H9 (cell line): ENCODE results near the gene ACTN3. TPM values are rescaled to one million over a fixed set of nuclear protein-coding genes. Genes with fewer than 3 reads are reported as not detected.

Source experiments
- DNase-seq: peaks from one replicate; pipeline ENCODE4 v3.0.0-alpha.2; 2017
- H2AFZ ChIP-seq: one replicate; pipeline ENCODE4 v1.6.1; 2013; ENCODE audit warnings: mild to moderate bottlenecking, low read length, control low read depth, moderate library complexity
- H2AK5ac ChIP-seq: 2 replicates; pipeline ENCODE4 v1.6.1; 2013; ENCODE audit warnings: low read length, control low read depth, mixed read lengths; ENCODE audit not compliant: insufficient read length
- H2BK120ac ChIP-seq: one replicate; pipeline ENCODE4 v1.6.1; 2013; ENCODE audit warnings: low read depth, mild to moderate bottlenecking, low read length, control low read depth, inconsistent platforms; ENCODE audit not compliant: poor library complexity, severe bottlenecking
- H2BK12ac ChIP-seq: 2 replicates; pipeline ENCODE4 v1.6.1; 2013; ENCODE audit warnings: low read length, control low read depth, mixed read lengths, low read depth; ENCODE audit not compliant: insufficient read length
- H2BK15ac ChIP-seq: 2 replicates; pipeline ENCODE4 v1.6.1; 2013; ENCODE audit warnings: low read depth, low read length, control low read depth
- H2BK20ac ChIP-seq: one replicate; pipeline ENCODE4 v1.6.1; 2013; ENCODE audit warnings: low read depth, mild to moderate bottlenecking, low read length, control low read depth, inconsistent platforms; ENCODE audit not compliant: poor library complexity, severe bottlenecking
- H2BK5ac ChIP-seq: 2 replicates; pipeline ENCODE4 v1.6.1; 2013; ENCODE audit warnings: low read length, control low read depth, mixed read lengths; ENCODE audit not compliant: insufficient read length
- H3K14ac ChIP-seq: 2 replicates; pipeline ENCODE4 v1.6.1; 2013; ENCODE audit warnings: low read length, control low read depth; ENCODE audit not compliant: insufficient read depth
- H3K18ac ChIP-seq: 2 replicates; pipeline ENCODE4 v1.6.1; 2013; ENCODE audit warnings: low read depth, mild to moderate bottlenecking, mixed read lengths, low read length, control low read depth; ENCODE audit not compliant: insufficient read length
- H3K23ac ChIP-seq: 2 replicates; pipeline ENCODE4 v1.6.1; 2013; ENCODE audit warnings: low read length, control low read depth, mixed read lengths, low read depth; ENCODE audit not compliant: insufficient read length
- H3K23me2 ChIP-seq: 2 replicates; pipeline ENCODE4 v1.6.1; 2013; ENCODE audit warnings: low read depth, mild to moderate bottlenecking, mixed read lengths, low read length, control low read depth; ENCODE audit not compliant: insufficient read length, poor library complexity, severe bottlenecking
- H3K27ac ChIP-seq: 2 replicates; pipeline ENCODE4 v1.5.1; 2013; ENCODE audit warnings: low read length, control low read depth, mixed read lengths, low read depth; ENCODE audit not compliant: insufficient read length
- H3K27me3 ChIP-seq: 2 replicates; pipeline ENCODE4 v1.6.1; 2013; ENCODE audit warnings: low read length, control low read depth, inconsistent platforms; ENCODE audit not compliant: insufficient read depth
- H3K4ac ChIP-seq: 2 replicates; pipeline ENCODE4 v1.6.1; 2013; ENCODE audit warnings: low read depth, mild to moderate bottlenecking, control low read depth, inconsistent platforms, low read length, moderate library complexity
- H3K4me1 ChIP-seq: 2 replicates; pipeline ENCODE4 v1.6.1; 2013; ENCODE audit warnings: low read length, control low read depth, inconsistent platforms; ENCODE audit not compliant: insufficient read depth
- H3K4me2 ChIP-seq: 2 replicates; pipeline ENCODE4 v1.6.1; 2013; ENCODE audit warnings: low read length, control low read depth, mixed read lengths; ENCODE audit not compliant: insufficient read length, insufficient read depth
- H3K56ac ChIP-seq: 2 replicates; pipeline ENCODE4 v1.6.1; 2013; ENCODE audit warnings: low read depth, mild to moderate bottlenecking, mixed read lengths, low read length, control low read depth; ENCODE audit not compliant: insufficient read length
- H3K79me1 ChIP-seq: 2 replicates; pipeline ENCODE4 v1.6.1; 2013; ENCODE audit warnings: low read depth, mild to moderate bottlenecking, moderate library complexity, low read length, control low read depth, inconsistent platforms; ENCODE audit not compliant: insufficient read depth, poor library complexity, severe bottlenecking
- H3K79me2 ChIP-seq: 2 replicates; pipeline ENCODE4 v1.6.1; 2013; ENCODE audit warnings: low read length, control low read depth, inconsistent platforms; ENCODE audit not compliant: insufficient read depth
- H3K9ac ChIP-seq: 2 replicates; pipeline ENCODE4 v1.6.1; 2013; ENCODE audit warnings: low read length, control low read depth, mixed read lengths; ENCODE audit not compliant: insufficient read length; ENCODE audit errors: extremely low read depth
- H3K9me3 ChIP-seq: one replicate; pipeline ENCODE4 v1.6.1; 2013; ENCODE audit warnings: low read depth, low read length, inconsistent platforms; ENCODE audit not compliant: control insufficient read depth
- H3T11ph ChIP-seq: one replicate; pipeline ENCODE4 v1.6.1; 2013; ENCODE audit warnings: mild to moderate bottlenecking, low read length, control low read depth, inconsistent platforms
- H4K20me1 ChIP-seq: one replicate; pipeline ENCODE4 v1.6.1; 2013; ENCODE audit not compliant: control insufficient read depth, insufficient read length, insufficient read depth
- H4K5ac ChIP-seq: 2 replicates; pipeline ENCODE4 v1.6.1; 2013; ENCODE audit warnings: low read depth, mild to moderate bottlenecking, mixed read lengths, low read length, control low read depth; ENCODE audit not compliant: insufficient read length
- H4K8ac ChIP-seq: replicated peaks from 2 replicates; pipeline ENCODE4 v1.6.1; 2013; ENCODE audit warnings: low read length, control low read depth, mixed read lengths, low read depth; ENCODE audit not compliant: insufficient read length
- H4K91ac ChIP-seq: 2 replicates; pipeline ENCODE4 v1.6.1; 2013; ENCODE audit warnings: low read depth, mild to moderate bottlenecking, moderate library complexity, mixed read lengths, low read length, control low read depth; ENCODE audit not compliant: insufficient read length
- H3K27ac Mint-ChIP-seq, 3 experiments: 2 replicates in 2 of 3; 3 replicates in 1 of 3; pipeline ENCODE4 v1.8.0; 2020 to 2021; ENCODE audit warnings: mixed read lengths in 3 of 3, mild to moderate bottlenecking in 1 of 3, moderate library complexity in 1 of 3
- H3K27me3 Mint-ChIP-seq: 2 replicates; pipeline ENCODE4 v1.8.0; 2021; ENCODE audit warnings: low read depth, mild to moderate bottlenecking, moderate library complexity, mixed read lengths
- H3K36me3 Mint-ChIP-seq, 3 experiments: 2 replicates in 2 of 3; 3 replicates in 1 of 3; pipeline ENCODE4 v1.8.0; 2020 to 2021; ENCODE audit warnings: low read depth in 3 of 3, mixed read lengths in 3 of 3; ENCODE audit not compliant: insufficient read depth in 1 of 3
- H3K4me1 Mint-ChIP-seq, 2 experiments: 2 replicates each; pipeline ENCODE4 v1.8.0; 2020; ENCODE audit warnings: mixed read lengths in 2 of 2
- H3K4me3 Mint-ChIP-seq, 2 experiments: 2 replicates in 1 of 2; 3 replicates in 1 of 2; pipeline ENCODE4 v1.8.0; 2020 to 2021; ENCODE audit warnings: mild to moderate bottlenecking in 2 of 2, mixed read lengths in 2 of 2, moderate library complexity in 1 of 2
- H3K9me3 Mint-ChIP-seq, 2 experiments: 2 replicates in 1 of 2; 3 replicates in 1 of 2; pipeline ENCODE4 v1.8.0; 2020; ENCODE audit warnings: mild to moderate bottlenecking in 2 of 2, mixed read lengths in 2 of 2, moderate library complexity in 1 of 2
- CTCF ChIP-seq: fragments of 200-600 bp; sonication (generic); conservative IDR thresholded peaks from 3 replicates; pipeline ENCODE4 v1.8.0; 2021; ENCODE audit warnings: antibody characterized with exemption, mild to moderate bottlenecking
- WGBS: extraction: QIAGEN DNeasy Blood & Tissue Kit; methylation state at CpG from one replicate; pipeline ENCODE4 v1.1.7; 2013; ENCODE audit warnings: missing lambda C conversion rate, low lambda C conversion rate, mixed read lengths; ENCODE audit not compliant: insufficient read length; ENCODE audit errors: extremely low coverage; 5-methylcytosine and 5-hydroxymethylcytosine counted together
- total RNA-seq: library from RNA; stranded (reverse); gene quantifications from 2 replicates; pipeline ENCODE4 v1.2.1, GENCODE V29; 2021

The ACTN3 gene
- total RNA-seq, 1 experiment from 2014 or later, result 45.7 TPM

DNA sequence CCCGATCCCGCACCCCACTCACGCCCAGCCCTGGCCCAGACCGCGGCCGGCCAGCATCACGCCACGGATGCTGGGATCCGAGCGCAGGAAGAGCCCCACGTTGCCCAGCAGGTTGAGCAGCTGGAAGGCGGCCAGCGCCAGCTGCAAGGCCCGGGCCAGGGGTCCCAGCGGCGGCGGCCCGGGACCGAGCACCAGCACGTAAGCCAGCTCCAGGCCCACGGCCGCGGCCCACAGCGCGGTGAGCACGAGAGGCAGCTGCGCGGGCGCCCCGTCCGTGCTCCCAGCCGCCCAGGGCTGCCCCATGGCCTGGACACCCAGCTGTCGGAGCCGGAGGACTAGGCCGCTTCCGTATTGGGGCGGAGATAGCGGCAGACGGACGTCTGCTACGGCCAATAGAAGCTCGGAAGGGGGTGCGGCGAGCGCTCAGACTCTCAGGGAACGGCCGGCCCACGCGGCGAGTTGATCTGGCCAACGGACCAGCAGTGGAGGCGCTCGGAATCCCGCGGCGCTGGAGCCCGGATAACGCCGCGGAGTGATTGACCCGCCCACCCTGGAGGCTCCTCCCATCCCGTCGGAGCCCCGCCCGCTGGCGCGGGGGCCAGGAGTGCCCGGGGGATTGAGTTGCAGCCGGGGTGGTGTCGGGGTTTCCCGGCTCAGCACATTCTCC, 869 bp upstream of the ACTN3 start, which contains the start of gene ZDHHC24:
Gene ZDHHC24, minus strand, starts transcription at position 348 of the 667 bp plus-strand sequence. Its CDS starts 45 bp downstream, at position 303.
- Histone ChIP-seq H3K9me3 (no peaks in the 10 kb centered on the region), H2BK120ac (no peak within 1 kb of the TSS), H3K4me2 (peak within 1 kb of the TSS; percentile 57), H3K79me2 (no peaks in the 10 kb centered on the region), H2AFZ (no peak within 1 kb of the TSS), H3K4me1 (no peaks in the 10 kb centered on the region), H2BK20ac (no peak within 1 kb of the TSS), H3K18ac (peak within 1 kb of the TSS; percentile 53), H2BK15ac (no peak within 1 kb of the TSS), H4K5ac (no peak within 1 kb of the TSS), H3K23me2 (no peaks in the 10 kb centered on the region), H3K56ac (no peak within 1 kb of the TSS), H4K91ac (no peak within 1 kb of the TSS), H3K4ac (no peak within 1 kb of the TSS), H4K8ac (no peak within 1 kb of the TSS), H3K14ac (peak within 1 kb of the TSS; percentile 61; the same call in 1 of the 2 replicates), H3K79me1 (no peaks in the 10 kb centered on the region), H2BK5ac (no peak within 1 kb of the TSS), H3K23ac (no peak within 1 kb of the TSS), H3K27ac (no peak within 1 kb of the TSS), H4K20me1 (no peaks in the 10 kb centered on the region), H2BK12ac (no peak within 1 kb of the TSS), H3K27me3 (no peaks in the 10 kb centered on the region), H3T11ph (no peak within 1 kb of the TSS), H2AK5ac (no peak within 1 kb of the TSS), H3K9ac (peak within 1 kb of the TSS; percentile 56)
- Mint-ChIP-seq H3K4me3 (peak within 1 kb of the TSS; percentile 82 to 85), H3K9me3 (no peaks in the 10 kb centered on the region), H3K36me3 (peaks cover 0 to 35% (median 27%) of the 10 kb centered on the region in 3 experiments), H3K4me1 (peaks cover 37 to 38% of the 10 kb centered on the region in 2 experiments), H3K27me3 (no peaks in the 10 kb centered on the region; the same call in 1 of the 2 replicates), H3K27ac (peak within 1 kb of the TSS; percentile 50 to 90 (median 82); a peak in 4 of 7 replicates)
- no CpG with 5 or more reads among the region's 71 CpGs for WGBS
- DNase-seq, result peak; percentile 97
- TF ChIP-seq CTCF, result no peak
